ENCODE data around the gene NUDT5.

DNA sequence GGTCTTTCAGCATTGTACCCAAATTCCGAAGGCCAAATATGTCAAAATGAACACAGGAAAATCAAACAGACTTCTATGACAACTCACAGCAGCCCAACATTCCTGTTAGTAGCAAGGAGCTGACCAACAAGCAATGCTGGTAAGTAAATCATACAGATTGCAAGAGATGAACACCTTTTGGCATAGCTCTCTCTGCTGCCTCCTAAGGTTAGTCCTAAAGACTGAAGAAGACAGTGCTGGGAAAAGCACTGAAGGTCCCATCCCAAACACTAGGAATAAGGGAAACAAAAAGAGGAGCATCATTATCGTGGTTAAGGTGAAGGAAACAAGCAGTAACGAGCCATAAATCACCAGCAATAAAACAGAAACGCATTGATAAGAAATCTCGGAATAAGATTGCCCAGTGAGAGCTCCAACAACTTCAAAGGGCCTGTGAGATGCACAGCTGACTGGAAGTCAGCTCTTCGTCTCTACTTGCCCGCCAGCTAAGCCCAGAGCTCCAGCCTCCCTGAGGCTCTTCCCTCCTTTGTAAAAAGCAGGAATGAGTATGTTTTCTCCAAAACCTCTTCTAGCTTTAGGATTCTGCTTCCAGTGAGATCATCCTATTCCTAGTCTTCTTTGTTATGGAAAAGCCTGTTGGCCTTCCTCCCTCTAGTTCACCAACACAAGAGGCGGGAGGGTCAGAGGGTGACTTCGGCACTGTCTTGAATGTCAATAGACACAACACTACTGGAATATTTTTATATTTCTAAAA is 15.3 kb downstream of the NUDT5 start:
- TF ChIP-seq, protein P1, sequence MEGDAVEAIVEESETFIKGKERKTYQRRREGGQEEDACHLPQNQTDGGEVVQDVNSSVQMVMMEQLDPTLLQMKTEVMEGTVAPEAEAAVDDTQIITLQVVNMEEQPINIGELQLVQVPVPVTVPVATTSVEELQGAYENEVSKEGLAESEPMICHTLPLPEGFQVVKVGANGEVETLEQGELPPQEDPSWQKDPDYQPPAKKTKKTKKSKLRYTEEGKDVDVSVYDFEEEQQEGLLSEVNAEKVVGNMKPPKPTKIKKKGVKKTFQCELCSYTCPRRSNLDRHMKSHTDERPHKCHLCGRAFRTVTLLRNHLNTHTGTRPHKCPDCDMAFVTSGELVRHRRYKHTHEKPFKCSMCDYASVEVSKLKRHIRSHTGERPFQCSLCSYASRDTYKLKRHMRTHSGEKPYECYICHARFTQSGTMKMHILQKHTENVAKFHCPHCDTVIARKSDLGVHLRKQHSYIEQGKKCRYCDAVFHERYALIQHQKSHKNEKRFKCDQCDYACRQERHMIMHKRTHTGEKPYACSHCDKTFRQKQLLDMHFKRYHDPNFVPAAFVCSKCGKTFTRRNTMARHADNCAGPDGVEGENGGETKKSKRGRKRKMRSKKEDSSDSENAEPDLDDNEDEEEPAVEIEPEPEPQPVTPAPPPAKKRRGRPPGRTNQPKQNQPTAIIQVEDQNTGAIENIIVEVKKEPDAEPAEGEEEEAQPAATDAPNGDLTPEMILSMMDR (IDR thresholded peaks at IDR 0.05; ENCODE audit: poor library complexity, severe bottlenecking): no peak
- TF ChIP-seq, protein P2, sequence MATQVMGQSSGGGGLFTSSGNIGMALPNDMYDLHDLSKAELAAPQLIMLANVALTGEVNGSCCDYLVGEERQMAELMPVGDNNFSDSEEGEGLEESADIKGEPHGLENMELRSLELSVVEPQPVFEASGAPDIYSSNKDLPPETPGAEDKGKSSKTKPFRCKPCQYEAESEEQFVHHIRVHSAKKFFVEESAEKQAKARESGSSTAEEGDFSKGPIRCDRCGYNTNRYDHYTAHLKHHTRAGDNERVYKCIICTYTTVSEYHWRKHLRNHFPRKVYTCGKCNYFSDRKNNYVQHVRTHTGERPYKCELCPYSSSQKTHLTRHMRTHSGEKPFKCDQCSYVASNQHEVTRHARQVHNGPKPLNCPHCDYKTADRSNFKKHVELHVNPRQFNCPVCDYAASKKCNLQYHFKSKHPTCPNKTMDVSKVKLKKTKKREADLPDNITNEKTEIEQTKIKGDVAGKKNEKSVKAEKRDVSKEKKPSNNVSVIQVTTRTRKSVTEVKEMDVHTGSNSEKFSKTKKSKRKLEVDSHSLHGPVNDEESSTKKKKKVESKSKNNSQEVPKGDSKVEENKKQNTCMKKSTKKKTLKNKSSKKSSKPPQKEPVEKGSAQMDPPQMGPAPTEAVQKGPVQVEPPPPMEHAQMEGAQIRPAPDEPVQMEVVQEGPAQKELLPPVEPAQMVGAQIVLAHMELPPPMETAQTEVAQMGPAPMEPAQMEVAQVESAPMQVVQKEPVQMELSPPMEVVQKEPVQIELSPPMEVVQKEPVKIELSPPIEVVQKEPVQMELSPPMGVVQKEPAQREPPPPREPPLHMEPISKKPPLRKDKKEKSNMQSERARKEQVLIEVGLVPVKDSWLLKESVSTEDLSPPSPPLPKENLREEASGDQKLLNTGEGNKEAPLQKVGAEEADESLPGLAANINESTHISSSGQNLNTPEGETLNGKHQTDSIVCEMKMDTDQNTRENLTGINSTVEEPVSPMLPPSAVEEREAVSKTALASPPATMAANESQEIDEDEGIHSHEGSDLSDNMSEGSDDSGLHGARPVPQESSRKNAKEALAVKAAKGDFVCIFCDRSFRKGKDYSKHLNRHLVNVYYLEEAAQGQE (IDR thresholded peaks at IDR 0.05; ENCODE audit: borderline replicate concordance): no peak
- TF ChIP-seq TAF1 (IDR thresholded peaks at IDR 0.05; ENCODE audit: low read depth) (no peak), SMC3 (conservative IDR thresholded peaks at IDR 0.05; ENCODE audit: poor library complexity) (no peak), EZH2 (IDR thresholded peaks at IDR 0.05; ENCODE audit: borderline replicate concordance, insufficient read depth, low read length, poor library complexity, severe bottlenecking) (no peak), MXI1 (conservative IDR thresholded peaks at IDR 0.05; ENCODE audit: poor library complexity, severe bottlenecking) (no peak), EP300 (conservative IDR thresholded peaks at IDR 0.05; ENCODE audit: poor library complexity, severe bottlenecking) (no peak), POLR2AphosphoS5 (IDR thresholded peaks at IDR 0.05) (no peak)
